HCT116 (cell line): ENCODE measurements around the gene FRY. TPM values are rescaled to one million over a fixed set of nuclear protein-coding genes. Genes with fewer than 3 reads are reported as not detected.

Experiments used
- ATAC-seq: fragments of 200-7000 bp; cut with Tn5 transposase; 2 replicates; pipeline ENCODE4 v1.9.1; 2020; ENCODE audit warnings: mild to moderate bottlenecking, moderate library complexity
- BruUV-seq: library from RNA; stranded (reverse); fragments of 400-500 nt; replicated peaks from 2 replicates; lab custom pipeline; 2021; lab: Mats Ljungman, UMichigan
- CTCF ChIA-PET: fragments of 300-600 bp; sonication (Branson Sonifier 250); formaldehyde crosslinking; loops from one replicate; lab custom pipeline; 2021; ENCODE audit warnings: antibody characterized with exemption; lab: Charles Lee
- POLR2A ChIA-PET: fragments of 300-600, 350-600 bp; sonication (Branson Sonifier 250); formaldehyde crosslinking; loops from one replicate; lab custom pipeline; 2021; ENCODE audit warnings: antibody characterized with exemption; lab: Charles Lee
- RAD21 ChIA-PET, 2 experiments: fragments of 300-600 bp; sonication (Branson Sonifier 250); formaldehyde crosslinking; loops; one replicate each; lab custom pipeline; 2023; ENCODE audit warnings: low total read pairs in 2 of 2; ENCODE audit not compliant: uncharacterized antibody in 2 of 2, unreplicated experiment in 2 of 2, low non-redundant PET in 1 of 2; lab: Charles Lee
- DNase-seq: peaks from one replicate; pipeline ENCODE4 v3.0.0-alpha.2; 2010; ENCODE audit warnings: low read depth, low spot score
- H2AFZ ChIP-seq: fragments of 200-600 bp; shearing (Covaris generic), sonication (generic); 2 replicates; pipeline ENCODE4 v1.6.1; 2017; ENCODE audit warnings: low read depth, mixed run types, mixed read lengths, antibody characterized with exemption, low read length; ENCODE audit not compliant: poor library complexity, severe bottlenecking
- H3K27ac ChIP-seq: 2 replicates; pipeline ENCODE4 v1.5.1; 2012; ENCODE audit warnings: low read depth, low read length
- H3K27me3 ChIP-seq: fragments of 200-600 bp; sonication (generic); 2 replicates; pipeline ENCODE4 v1.6.1; 2016; ENCODE audit warnings: mixed run types, low read length, mixed read lengths; ENCODE audit not compliant: insufficient read depth
- H3K36me3 ChIP-seq, 2 experiments: fragments of 200-500 bp in 1 of 2; fragments of 200-600 bp in 1 of 2; sonication (Bioruptor generic) in 1 of 2; sonication (generic) in 1 of 2; 2 replicates each; pipeline versions ENCODE4 v1.5.1 to v1.6.1; 2014 to 2016; ENCODE audit warnings: low read length in 2 of 2, inconsistent platforms in 1 of 2, mixed read lengths in 1 of 2, mixed run types in 1 of 2; ENCODE audit not compliant: insufficient read depth in 2 of 2, control insufficient read depth in 1 of 2
- H3K4me1 ChIP-seq, 2 experiments: fragments of 200-600 bp in 1 of 2; sonication (generic) in 1 of 2; 2 replicates each; pipeline versions ENCODE4 v1.5.1 to v1.6.1; 2012 to 2017; ENCODE audit warnings: low read length in 2 of 2, inconsistent platforms in 1 of 2, mild to moderate bottlenecking in 1 of 2, mixed read lengths in 1 of 2, mixed run types in 1 of 2, moderate library complexity in 1 of 2; ENCODE audit not compliant: insufficient read depth in 2 of 2, control insufficient read depth in 1 of 2
- H3K4me2 ChIP-seq: fragments of 200-600 bp; sonication (generic); 2 replicates; pipeline ENCODE4 v1.6.1; 2017; ENCODE audit warnings: mixed run types, low read length, mixed read lengths
- H3K4me3 ChIP-seq, 2 experiments: fragments of 200-600 bp in 1 of 2; sonication (generic) in 1 of 2; replicated peaks in 1 of 2; 2 replicates each; pipeline ENCODE4 v1.5.1; 2011 to 2016; ENCODE audit warnings: low read length in 2 of 2, control low read depth in 1 of 2, low read depth in 1 of 2, mild to moderate bottlenecking in 1 of 2, mixed read lengths in 1 of 2, mixed run types in 1 of 2
- H3K79me2 ChIP-seq: fragments of 200-600 bp; sonication (generic); 2 replicates; pipeline ENCODE4 v1.6.1; 2017; ENCODE audit warnings: mild to moderate bottlenecking, mixed run types, low read length, moderate library complexity, mixed read lengths; ENCODE audit not compliant: insufficient read depth
- H3K9ac ChIP-seq: fragments of 200-600 bp; sonication (generic); 2 replicates; pipeline ENCODE4 v1.6.1; 2016; ENCODE audit warnings: low read length, mixed read lengths
- H3K9me2 ChIP-seq: fragments of 200-600 bp; sonication (generic), shearing (Covaris generic); 2 replicates; pipeline ENCODE4 v1.6.1; 2017; ENCODE audit warnings: mixed run types, mild to moderate bottlenecking, moderate library complexity; ENCODE audit not compliant: insufficient read depth
- H3K9me3 ChIP-seq, 2 experiments: fragments of 200-500 bp in 1 of 2; fragments of 200-600 bp in 1 of 2; sonication (Bioruptor generic) in 1 of 2; sonication (generic) in 1 of 2; 2 replicates each; pipeline ENCODE4 v1.6.1; 2014 to 2017; ENCODE audit warnings: low read length in 2 of 2, mixed read lengths in 2 of 2, inconsistent platforms in 1 of 2, low read depth in 1 of 2, mild to moderate bottlenecking in 1 of 2, mixed run types in 1 of 2, moderate library complexity in 1 of 2; ENCODE audit not compliant: control insufficient read depth in 1 of 2, insufficient read depth in 1 of 2
- H4K20me1 ChIP-seq: fragments of 200-600 bp; sonication (generic), shearing (Covaris generic); 2 replicates; pipeline ENCODE4 v1.6.1; 2017; ENCODE audit warnings: mixed run types, mild to moderate bottlenecking, moderate library complexity; ENCODE audit not compliant: insufficient read depth
- CBX3 ChIP-seq: IDR thresholded peaks from 2 replicates; pipeline ENCODE4 v1.6.1; 2012; ENCODE audit warnings: low read depth
- CEBPB ChIP-seq: IDR thresholded peaks from 2 replicates; pipeline ENCODE4 v1.6.1; 2012; ENCODE audit warnings: low read depth
- EGR1 ChIP-seq: IDR thresholded peaks from 2 replicates; pipeline ENCODE4 v1.6.1; 2012; ENCODE audit warnings: low read depth
- ELF1 ChIP-seq: IDR thresholded peaks from 2 replicates; pipeline ENCODE4 v1.6.1; 2012; ENCODE audit warnings: low read depth, borderline replicate concordance
- EZH2phosphoT487 ChIP-seq: fragments of 200-600 bp; IDR thresholded peaks from 2 replicates; pipeline ENCODE4 v1.6.1; 2018; ENCODE audit warnings: antibody characterized with exemption, borderline replicate concordance
- POLR2A ChIP-seq: IDR thresholded peaks from 2 replicates; pipeline ENCODE4 v1.7.0; 2011; ENCODE audit warnings: borderline replicate concordance; ENCODE audit not compliant: insufficient read depth, insufficient read length; ENCODE audit errors: extremely low read depth
- POLR2AphosphoS5 ChIP-seq: IDR thresholded peaks from 2 replicates; pipeline ENCODE4 v1.6.1; 2011; ENCODE audit warnings: mild to moderate bottlenecking, low read depth, low read length, moderate library complexity
- SP1 ChIP-seq: IDR thresholded peaks from 2 replicates; pipeline ENCODE4 v1.6.1; 2012; ENCODE audit warnings: low read depth
- SRF ChIP-seq: IDR thresholded peaks from 2 replicates; pipeline ENCODE4 v1.6.1; 2012; ENCODE audit warnings: low read depth
- TCF7L2 ChIP-seq: IDR thresholded peaks from 2 replicates; pipeline ENCODE4 v1.7.0; 2011; ENCODE audit warnings: borderline replicate concordance, inconsistent platforms; ENCODE audit not compliant: insufficient read depth, insufficient read length; ENCODE audit errors: extremely low read depth
- YY1 ChIP-seq: IDR thresholded peaks from 2 replicates; pipeline ENCODE4 v1.6.1; 2011; ENCODE audit warnings: low read length, low read depth, moderate library complexity, mild to moderate bottlenecking; ENCODE audit not compliant: insufficient replicate concordance; ENCODE audit errors: extremely low read depth
- intact Hi-C: fragments of 100-400 bp; cut with micrococcal nuclease; formaldehyde crosslinking; loops from 2 replicates; pipeline ENCODE4 v1.10.0; 2022
- total RNA-seq: library from RNA; stranded (reverse); gene quantifications from one replicate; pipeline ENCODE4 v1.2.1, GENCODE V29; 2021; ENCODE audit not compliant: unreplicated experiment
- TF ChIP-seq, protein P1 (sequence below): IDR thresholded peaks from 2 replicates; pipeline ENCODE4 v1.6.1; 2012
- TF ChIP-seq, protein P2 (sequence below): IDR thresholded peaks from 2 replicates; pipeline ENCODE4 v1.6.1; 2012; ENCODE audit warnings: low read depth

Gene FRY
- total RNA-seq, 1 experiment from 2014 or later: 1.4 TPM

DNA sequence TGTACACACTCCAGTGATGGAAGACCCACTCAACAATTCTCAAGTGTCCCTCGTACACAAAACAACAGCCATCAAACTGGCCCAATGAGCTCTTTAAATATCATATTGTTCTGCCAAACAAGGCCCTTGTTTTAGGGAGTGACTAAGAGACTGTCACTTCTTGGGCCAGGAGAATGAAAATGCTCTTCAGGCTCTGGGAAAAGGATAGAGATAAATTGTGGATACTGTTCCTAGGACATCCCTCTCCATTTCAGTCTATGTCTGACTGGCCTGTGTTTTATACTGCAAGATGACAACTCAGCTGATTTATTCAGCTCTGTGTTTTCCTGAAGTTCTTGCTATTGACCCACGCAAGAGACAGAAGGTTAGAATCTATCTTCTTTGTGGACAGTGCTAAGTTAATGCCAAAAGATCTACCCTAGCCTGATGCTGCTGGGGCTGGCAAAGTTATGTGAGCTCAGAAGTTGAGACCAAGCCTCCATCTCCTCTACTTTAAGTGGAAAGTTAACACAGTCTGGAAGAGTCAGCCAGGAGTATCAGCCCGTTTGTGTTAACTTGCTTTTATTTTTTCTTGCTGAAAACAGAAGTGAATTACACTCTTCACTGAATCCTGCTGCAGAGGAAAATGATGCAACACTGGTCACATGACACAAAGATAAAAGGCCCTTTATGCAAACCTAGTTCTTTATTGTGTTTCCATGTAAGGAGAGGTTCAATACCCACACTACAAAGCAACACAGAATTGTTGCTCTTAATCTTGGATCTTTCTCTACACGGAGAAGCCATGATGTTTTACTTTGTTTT lies 14.6 kb downstream of the FRY start:
- Histone ChIP-seq H3K36me3 (no peaks in the 10 kb centered on the region), H3K9ac (no peak overlapping the region), H3K27me3 (no peaks in the 10 kb centered on the region), H3K79me2 (no peaks in the 10 kb centered on the region), H2AFZ (no peak overlapping the region), H3K9me2 (no peaks in the 10 kb centered on the region), H3K9me3 (no peaks in the 10 kb centered on the region), H3K4me1 (peaks cover 0 to 7% of the 10 kb centered on the region in 2 experiments; a peak in 2 of 4 replicates), H3K27ac (no peak overlapping the region), H3K4me3 (no peak overlapping the region), H3K4me2 (no peak overlapping the region), H4K20me1 (no peaks in the 10 kb centered on the region)
- no TSS peak for BruUV-seq
- no peak for ATAC-seq
- intact Hi-C loops: no loop called here
- DNase-seq: no peak
- POLR2A ChIA-PET: no interaction called here
- RAD21 ChIA-PET: no interaction called here
- peak; percentile 55; the same call in 1 of the 2 replicates for TF ChIP-seq CEBPB
- peak; percentile 74 for TF ChIP-seq TCF7L2
- TF ChIP-seq, protein P1, sequence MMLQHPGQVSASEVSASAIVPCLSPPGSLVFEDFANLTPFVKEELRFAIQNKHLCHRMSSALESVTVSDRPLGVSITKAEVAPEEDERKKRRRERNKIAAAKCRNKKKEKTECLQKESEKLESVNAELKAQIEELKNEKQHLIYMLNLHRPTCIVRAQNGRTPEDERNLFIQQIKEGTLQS: no peak
- CTCF ChIA-PET: no interaction called here

DNA sequence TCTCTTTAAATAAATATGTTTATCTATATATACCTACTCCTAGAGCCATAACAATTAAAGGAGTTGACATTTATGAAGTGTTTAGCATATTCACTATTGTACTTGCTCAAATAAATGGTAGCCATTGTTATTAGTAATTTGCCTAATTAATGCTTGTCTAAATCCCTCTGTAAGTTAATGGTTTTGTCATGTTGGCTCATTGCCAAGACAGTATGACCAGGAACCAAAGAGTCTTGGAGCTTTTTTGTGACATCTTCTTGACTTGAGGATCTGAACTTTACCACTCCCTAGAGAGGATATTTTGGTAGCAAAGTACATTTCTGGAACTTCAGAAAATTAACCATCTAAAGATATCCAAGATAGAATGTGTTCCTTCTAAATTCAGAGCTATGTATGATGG lies 15.5 kb downstream of the FRY start:
- Histone ChIP-seq H3K4me3 (no peak overlapping the region), H3K4me2 (no peak overlapping the region), H2AFZ (no peak overlapping the region), H3K9me3 (no peaks in the 10 kb centered on the region), H3K9ac (no peak overlapping the region), H3K79me2 (no peaks in the 10 kb centered on the region), H4K20me1 (no peaks in the 10 kb centered on the region), H3K27me3 (no peaks in the 10 kb centered on the region), H3K9me2 (no peaks in the 10 kb centered on the region), H3K4me1 (peaks cover 0 to 7% of the 10 kb centered on the region in 2 experiments; a peak in 2 of 4 replicates), H3K27ac (no peak overlapping the region), H3K36me3 (no peaks in the 10 kb centered on the region)
- BruUV-seq: no TSS peak
- DNase-seq (no peak), ATAC-seq (no peak)
- RAD21 ChIA-PET: no interaction called here
- TF ChIP-seq, protein P2, sequence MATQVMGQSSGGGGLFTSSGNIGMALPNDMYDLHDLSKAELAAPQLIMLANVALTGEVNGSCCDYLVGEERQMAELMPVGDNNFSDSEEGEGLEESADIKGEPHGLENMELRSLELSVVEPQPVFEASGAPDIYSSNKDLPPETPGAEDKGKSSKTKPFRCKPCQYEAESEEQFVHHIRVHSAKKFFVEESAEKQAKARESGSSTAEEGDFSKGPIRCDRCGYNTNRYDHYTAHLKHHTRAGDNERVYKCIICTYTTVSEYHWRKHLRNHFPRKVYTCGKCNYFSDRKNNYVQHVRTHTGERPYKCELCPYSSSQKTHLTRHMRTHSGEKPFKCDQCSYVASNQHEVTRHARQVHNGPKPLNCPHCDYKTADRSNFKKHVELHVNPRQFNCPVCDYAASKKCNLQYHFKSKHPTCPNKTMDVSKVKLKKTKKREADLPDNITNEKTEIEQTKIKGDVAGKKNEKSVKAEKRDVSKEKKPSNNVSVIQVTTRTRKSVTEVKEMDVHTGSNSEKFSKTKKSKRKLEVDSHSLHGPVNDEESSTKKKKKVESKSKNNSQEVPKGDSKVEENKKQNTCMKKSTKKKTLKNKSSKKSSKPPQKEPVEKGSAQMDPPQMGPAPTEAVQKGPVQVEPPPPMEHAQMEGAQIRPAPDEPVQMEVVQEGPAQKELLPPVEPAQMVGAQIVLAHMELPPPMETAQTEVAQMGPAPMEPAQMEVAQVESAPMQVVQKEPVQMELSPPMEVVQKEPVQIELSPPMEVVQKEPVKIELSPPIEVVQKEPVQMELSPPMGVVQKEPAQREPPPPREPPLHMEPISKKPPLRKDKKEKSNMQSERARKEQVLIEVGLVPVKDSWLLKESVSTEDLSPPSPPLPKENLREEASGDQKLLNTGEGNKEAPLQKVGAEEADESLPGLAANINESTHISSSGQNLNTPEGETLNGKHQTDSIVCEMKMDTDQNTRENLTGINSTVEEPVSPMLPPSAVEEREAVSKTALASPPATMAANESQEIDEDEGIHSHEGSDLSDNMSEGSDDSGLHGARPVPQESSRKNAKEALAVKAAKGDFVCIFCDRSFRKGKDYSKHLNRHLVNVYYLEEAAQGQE: no peak
- TF ChIP-seq SRF (no peak), POLR2A (no peak), SP1 (no peak), EGR1 (no peak), POLR2AphosphoS5 (no peak), EZH2phosphoT487 (no peak), YY1 (no peak), ELF1 (no peak), CBX3 (no peak)
- intact Hi-C loops: no loop called here
- CTCF ChIA-PET: no interaction called here
- POLR2A ChIA-PET: no interaction called here
